Subcutaneous adipose tissue (tissue), 4 donors: ENCODE data around the gene TYSND1. TPM values are rescaled to one million over a fixed set of nuclear protein-coding genes. Genes with fewer than 3 reads are reported as not detected.

ENCODE experiments used
- CTCF ChIP-seq: fragments of 450-650 bp; IDR thresholded peaks from one replicate; pipeline ENCODE4 v1.5.1; 2016; ENCODE audit warnings: low read depth, mild to moderate bottlenecking, control low read depth, antibody characterized with exemption, moderate library complexity
- total RNA-seq, 4 donors: library from RNA; depleted of rRNA; stranded (reverse); fragments of >200 nt; gene quantifications; one replicate each; pipeline ENCODE4 v1.1.0, GENCODE V29; 2016

TYSND1 gene
- total RNA-seq, 4 donors from 2014 or later, result 6.7 to 21.9 (median 13.2) TPM

GRCh38 chr10:70162892-70163201 is 16.3 kb upstream of the TYSND1 start:
- no peak for TF ChIP-seq CTCF

DNA sequence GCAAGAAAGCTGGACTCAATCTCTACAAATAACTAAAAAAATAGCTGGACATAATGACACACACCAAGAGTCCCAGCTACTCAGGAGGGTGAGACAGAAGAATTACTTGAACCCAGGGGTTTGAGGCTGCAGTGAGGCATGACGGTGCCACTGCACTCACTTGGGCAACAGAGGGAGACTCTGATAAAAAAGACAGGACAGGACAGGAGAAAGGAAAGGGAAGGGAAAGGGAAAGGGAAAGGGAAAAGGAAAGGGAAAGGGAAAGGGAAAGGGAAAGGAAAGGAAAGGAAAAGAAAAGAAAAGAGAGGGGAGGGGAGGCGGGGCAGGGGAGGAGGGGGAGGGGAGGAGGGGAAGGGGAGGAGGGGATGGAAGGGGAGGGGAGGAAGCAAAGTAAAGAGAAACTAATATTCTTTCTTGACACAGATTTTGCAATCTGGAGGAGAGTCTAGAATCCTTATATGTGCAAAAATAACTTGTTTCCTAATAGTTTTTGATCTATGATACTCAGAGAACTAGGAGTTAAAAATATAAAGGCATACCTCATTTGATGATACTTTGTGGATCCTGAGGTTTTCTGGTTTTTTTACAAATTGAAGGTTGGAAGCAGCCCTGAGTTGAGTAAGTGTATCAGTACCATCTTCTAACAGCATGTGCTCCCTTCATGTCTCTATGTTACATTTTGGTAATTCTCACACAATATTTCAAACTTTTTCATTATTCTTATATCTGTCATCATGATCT is 15.8 kb upstream of the TYSND1 start:
- TF ChIP-seq CTCF, result no peak

- TF ChIP-seq CTCF, result no peak
Measured at GRCh38 chr10:70160798-70161197, 14.3 kb upstream of the TYSND1 start.

DNA sequence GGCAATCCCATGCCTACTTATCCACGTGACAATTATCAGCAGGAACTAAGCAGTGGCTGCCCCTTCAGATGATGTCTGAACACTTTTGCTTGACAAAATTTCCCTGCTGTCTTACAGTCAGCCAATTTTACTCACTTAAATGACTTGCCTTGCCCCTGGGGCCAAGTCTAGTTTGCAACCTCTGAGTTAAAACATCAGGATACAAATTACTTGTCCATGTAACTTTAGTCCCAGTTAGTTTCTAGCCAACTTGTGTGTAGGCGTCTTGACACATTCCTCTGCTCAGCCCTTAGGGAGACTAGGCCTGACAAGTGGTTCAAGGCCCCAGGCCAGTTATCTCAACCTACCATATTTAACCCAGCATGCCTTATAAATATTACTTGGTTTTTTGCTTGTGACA is 11.6 kb upstream of the TYSND1 start:
- no peak for TF ChIP-seq CTCF

GRCh38 chr10:70155255-70155838 is 8.8 kb upstream of the TYSND1 start:
- TF ChIP-seq CTCF, result no peak

GRCh38 chr10:70148516-70148915 is 2.0 kb upstream of the TYSND1 start:
- TF ChIP-seq CTCF, result no peak

DNA sequence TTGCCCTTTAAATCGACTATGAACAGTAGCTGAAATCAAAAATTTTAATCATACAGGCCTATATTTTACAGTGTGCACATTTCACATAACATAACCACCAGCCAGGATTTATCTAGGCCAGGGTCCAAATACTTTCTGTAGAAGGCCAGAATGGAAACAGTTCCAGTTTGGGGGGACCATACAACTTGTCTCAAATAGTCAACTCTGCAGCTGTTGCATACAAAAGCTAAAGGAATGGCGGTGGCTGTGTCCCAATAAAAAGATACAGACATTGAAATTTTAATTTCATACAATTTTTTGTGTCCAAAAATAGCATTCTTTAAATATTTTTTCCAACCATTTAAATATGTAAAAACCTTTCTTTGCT is 742 bp upstream of the TYSND1 start:
- TF ChIP-seq CTCF, result no peak
